Activated CD8-positive, alpha-beta memory T cell treated with anti-CD3 and anti-CD28 coated beads, Interleukin-2, amount 50 U/mL, for 1 hour (primary cell): ENCODE data around the gene ANK2.

Source experiments
- DNase-seq: peaks from one replicate; pipeline ENCODE4 v3.0.0-alpha.2; 2020; ENCODE audit errors: extremely low read depth

The ANK2 gene

DNA sequence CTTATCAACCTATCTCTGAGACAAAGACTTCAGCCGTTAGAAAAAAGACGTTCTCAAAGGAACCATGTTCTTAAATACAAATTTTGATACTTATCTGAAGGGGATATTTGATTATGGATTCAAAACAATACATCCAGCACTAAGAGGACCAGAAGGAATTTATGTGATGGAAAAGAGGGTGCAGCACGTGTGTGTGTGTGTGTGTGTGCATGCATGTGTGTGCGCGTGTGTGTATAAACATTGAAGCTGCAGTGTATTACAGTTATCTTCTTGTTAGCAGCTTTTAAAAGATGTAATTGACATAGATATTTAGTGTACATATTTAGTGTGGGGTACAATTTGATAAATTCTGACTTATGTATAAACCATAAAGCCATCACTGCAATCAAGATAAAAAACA is 44.9 kb downstream of the ANK2 start:
- DNase-seq, result no peak

- DNase-seq, result no peak
These were observed 45.3 kb downstream of the ANK2 start for GRCh38 chr4:113094802-113095201.

DNA sequence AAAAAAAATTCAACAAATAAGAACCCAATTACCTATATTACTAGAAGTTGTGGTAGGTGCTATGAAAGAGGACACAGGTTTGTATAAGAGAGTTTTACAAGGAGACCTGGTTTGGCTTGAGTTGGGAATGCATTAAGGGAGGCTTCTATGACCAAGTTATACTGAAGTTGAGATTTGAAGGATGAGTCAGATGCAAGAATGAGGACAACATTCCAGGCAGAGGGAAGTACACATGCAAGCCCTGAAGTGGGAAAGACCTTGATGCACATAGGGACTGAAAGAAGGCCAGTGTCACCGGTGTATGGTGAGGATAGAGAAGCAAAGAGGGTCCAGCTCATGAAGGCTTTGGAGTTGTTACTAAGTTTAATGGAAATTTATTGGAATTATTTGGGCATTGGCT is 52.2 kb downstream of the ANK2 start:
- DNase-seq, result no peak

DNA sequence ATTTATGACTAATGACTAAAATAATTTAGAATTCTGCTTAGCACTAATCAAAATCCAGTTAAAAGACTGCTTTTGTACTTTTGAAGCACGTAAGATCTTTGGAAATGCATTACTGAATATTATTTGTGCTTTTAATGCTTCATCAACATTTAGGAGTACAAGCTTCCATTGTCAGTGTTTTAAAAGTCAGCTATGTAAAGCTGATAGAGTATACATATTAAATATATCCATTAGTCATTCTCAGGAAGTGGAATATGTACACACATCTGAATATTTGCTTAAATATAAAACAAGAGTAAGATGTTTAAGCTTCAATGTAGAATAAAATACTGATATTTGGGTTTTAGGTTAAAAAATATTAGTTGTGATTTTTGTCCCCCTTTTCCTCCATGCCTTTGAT is 54.1 kb downstream of the ANK2 start:
- DNase-seq, result no peak

DNA sequence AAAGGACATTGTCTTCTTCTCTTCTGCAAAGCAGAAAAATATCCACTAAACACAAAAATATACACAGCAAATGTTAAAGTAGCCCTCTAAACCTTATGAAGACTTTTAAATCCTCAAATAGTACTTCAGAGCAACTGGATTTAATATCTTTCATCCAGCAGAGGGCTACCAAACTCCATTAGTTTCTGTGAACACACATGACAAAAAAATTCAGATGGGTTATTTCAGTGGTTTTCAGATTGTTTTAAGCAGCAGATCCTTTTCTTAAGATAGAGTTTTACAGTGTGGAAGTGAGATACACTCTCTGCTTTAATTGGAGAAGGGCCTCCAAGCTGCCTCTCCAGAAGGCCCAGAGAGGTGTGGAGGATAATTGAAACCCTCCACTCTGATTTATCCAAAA is 56.7 kb downstream of the ANK2 start:
- no peak for DNase-seq

- no peak for DNase-seq
These were observed 59.8 kb downstream of the ANK2 start for GRCh38 chr4:113109106-113109718.

GRCh38 chr4:113112338-113112978 is 63.0 kb downstream of the ANK2 start:
- no peak for DNase-seq

GRCh38 chr4:113113151-113113550 is 63.7 kb downstream of the ANK2 start:
- no peak for DNase-seq

DNA sequence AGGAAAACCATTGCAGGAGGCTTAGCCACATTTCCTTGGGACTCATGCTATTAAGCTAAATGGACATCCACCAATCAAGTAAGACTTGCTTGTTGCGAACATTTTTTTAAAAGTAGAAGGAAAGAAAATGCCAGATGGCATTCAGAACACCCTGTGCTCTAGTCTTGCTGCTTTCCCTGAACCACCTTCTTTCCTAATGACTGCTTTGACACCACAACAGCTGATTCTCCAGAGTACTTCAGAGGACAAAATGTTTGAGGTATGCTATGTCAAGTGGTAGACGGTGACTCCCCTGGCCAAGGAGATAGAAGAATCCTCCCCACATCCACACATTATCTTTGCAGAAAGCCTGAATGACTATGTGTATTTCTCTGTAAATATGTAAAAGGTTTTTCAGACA is 65.4 kb downstream of the ANK2 start:
- no peak for DNase-seq

- DNase-seq, result no peak
These were observed 67.2 kb downstream of the ANK2 start for GRCh38 chr4:113116414-113117357.

DNA sequence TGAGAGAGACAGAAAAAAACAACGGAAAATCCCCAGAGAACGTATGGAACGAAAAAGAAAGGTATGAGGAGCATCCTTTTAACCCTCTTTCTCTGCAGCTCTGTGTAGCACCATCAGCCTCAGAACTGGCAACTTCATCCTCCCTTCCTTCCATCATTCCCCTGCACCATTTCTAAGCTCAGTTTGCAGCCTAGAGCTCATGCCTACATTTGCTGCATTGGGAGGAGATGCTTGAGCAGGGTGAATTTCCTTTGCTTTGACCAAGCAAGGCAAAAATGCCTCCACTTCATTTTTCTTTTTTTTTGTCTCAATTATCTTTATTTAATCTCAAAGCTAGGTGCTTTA is 67.9 kb downstream of the ANK2 start:
- no peak for DNase-seq

DNA sequence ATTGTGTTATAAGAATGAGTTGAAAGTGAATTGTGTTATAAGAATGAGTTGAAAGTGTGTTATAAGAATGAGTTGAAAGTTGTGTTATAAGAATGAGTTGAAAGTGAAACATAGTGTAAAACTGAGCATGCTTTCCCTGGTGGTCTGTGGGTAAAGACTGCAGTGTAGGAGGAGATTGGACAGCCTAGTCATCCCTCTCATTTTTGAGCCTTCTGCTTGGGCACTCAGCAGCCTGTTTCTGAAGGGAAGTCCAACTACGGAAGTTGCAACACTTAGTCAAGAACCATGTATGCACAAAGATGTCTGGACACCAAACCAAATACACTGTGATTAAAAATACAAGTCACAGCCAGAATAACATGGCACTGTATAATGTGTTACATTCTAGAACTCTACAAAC is 72.6 kb downstream of the ANK2 start:
- DNase-seq, result no peak

GRCh38 chr4:113125418-113125817 is 76.0 kb downstream of the ANK2 start:
- no peak for DNase-seq

- no peak for DNase-seq
These were observed 81.7 kb downstream of the ANK2 start for GRCh38 chr4:113131136-113131535.

DNA sequence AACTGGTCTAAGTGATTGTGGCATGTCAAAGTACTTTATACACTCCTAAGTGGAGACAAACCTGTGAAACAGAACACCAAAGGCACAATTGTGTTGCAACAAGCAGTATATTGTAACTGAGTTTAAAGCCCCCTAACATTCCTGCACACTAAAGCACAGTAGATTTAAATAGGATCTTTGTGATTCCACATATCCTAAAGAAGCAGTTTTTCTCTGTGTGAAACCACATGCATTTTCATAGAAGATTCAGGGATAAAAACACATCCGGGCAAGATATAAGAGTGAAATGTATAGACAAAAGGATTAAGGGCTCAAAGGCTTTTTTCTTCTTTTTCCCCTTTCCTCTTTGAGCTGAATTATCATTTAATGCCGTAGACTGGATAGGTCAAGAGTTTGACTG is 82.2 kb downstream of the ANK2 start:
- no peak for DNase-seq

GRCh38 chr4:113141901-113142346 is 92.5 kb downstream of the ANK2 start:
- DNase-seq, result no peak

GRCh38 chr4:113142351-113142750 is 92.9 kb downstream of the ANK2 start:
- no peak for DNase-seq

- DNase-seq, result no peak
These were observed 94.6 kb downstream of the ANK2 start for GRCh38 chr4:113144091-113144490.

- DNase-seq, result no peak
These were observed 95.7 kb downstream of the ANK2 start for GRCh38 chr4:113145147-113145518.

- no peak for DNase-seq
These were observed 96.3 kb downstream of the ANK2 start for GRCh38 chr4:113145519-113146291.

DNA sequence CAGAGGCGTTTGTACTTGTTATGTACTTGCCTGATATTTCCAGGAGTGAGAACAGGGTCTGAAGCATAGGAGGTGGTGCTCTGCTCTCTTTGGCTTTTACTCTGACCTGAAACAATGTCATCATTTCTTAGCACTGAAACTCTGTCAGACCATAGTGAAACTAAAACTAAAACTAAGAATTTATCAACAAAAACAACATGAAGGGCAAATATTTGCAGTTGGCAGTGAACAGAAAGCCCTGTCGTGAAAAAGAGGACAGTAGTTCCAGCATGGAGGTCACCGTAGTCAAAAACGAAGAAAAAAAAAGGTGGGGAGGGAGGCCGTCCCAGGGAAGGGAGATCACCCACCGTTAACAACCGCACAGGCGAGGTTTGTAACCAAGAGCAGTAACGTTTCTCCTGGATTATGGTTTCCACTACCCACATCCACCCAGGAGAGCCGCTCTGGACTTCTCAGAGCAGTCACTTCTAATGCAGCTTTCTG is 97.5 kb downstream of the ANK2 start:
- no peak for DNase-seq

- no peak for DNase-seq
These were observed 98.2 kb downstream of the ANK2 start for GRCh38 chr4:113147498-113148111.
